Body of pancreas (tissue), 4 donors: ENCODE data around the gene TARM1. TPM values are rescaled to one million over a fixed set of nuclear protein-coding genes. Genes with fewer than 3 reads are reported as not detected.

Experiments used
- ATAC-seq: fragments of 150-250 bp; one replicate; pipeline ENCODE4 v1.9.1; 2016
- DNase-seq, 4 donors: peaks; one replicate each; pipeline ENCODE4 v3.0.0-alpha.2; 2019
- H3K27ac ChIP-seq, 4 donors: fragments of 200-600 bp; sonication (generic); 1 replicate in 3 of 4; 2 replicates in 1 of 4; pipeline versions ENCODE4 v1.5.1 to v1.6.1; 2016 to 2019; ENCODE audit warnings: mild to moderate bottlenecking in 1 of 4, mixed read lengths in 1 of 4, moderate library complexity in 1 of 4
- H3K27me3 ChIP-seq, 2 donors: fragments of 200-600 bp; sonication (generic); one replicate each; pipeline ENCODE4 v1.6.0; 2016; ENCODE audit warnings: mild to moderate bottlenecking in 1 of 2
- H3K36me3 ChIP-seq, 2 donors: fragments of 200-600 bp; sonication (generic); replicated peaks in 1 of 2; 2 replicates each; pipeline ENCODE4 v1.5.1; 2016; ENCODE audit warnings: low read depth in 2 of 2; ENCODE audit not compliant: insufficient read depth in 1 of 2
- H3K4me1 ChIP-seq: fragments of 200-600 bp; sonication (generic); one replicate; pipeline ENCODE4 v1.6.0; 2016
- H3K4me3 ChIP-seq, 2 donors: fragments of 200-600 bp; sonication (generic); 1 replicate in 1 of 2; 2 replicates in 1 of 2; pipeline ENCODE4 v1.5.1; 2016 to 2019
- H3K9me3 ChIP-seq, 3 donors: fragments of 200-600 bp; sonication (generic); 1 replicate in 2 of 3; 2 replicates in 1 of 3; pipeline ENCODE4 v1.5.1; 2016
- POLR2A ChIP-seq, 3 donors: fragments of 450-650 bp; IDR thresholded peaks; one replicate each; pipeline ENCODE4 v1.6.1; 2016; ENCODE audit warnings: antibody characterized with exemption in 3 of 3, mild to moderate bottlenecking in 2 of 3
- WGBS, 2 donors: methylation state at CpG; one replicate each; pipeline ENCODE4 v1.1.5; 2017; 5-methylcytosine and 5-hydroxymethylcytosine counted together
- intact Hi-C: fragments of 100-400 bp; cut with DNase I; formaldehyde crosslinking; loops from one replicate; pipeline ENCODE4 v1.15.1; 2023
- total RNA-seq, 2 donors: library from RNA; depleted of rRNA; stranded (reverse); fragments of >200 nt; gene quantifications; one replicate each; pipeline ENCODE4 v1.1.0, GENCODE V29; 2016
- TF ChIP-seq, protein P1 (sequence below), 7 experiments: fragments of 450-650 bp in 4 of 7; fragments of 200-600 bp in 3 of 7; sonication (generic) in 3 of 7; IDR thresholded peaks; one replicate each; pipeline ENCODE4 v1.5.1; 2016 to 2019; ENCODE audit warnings: antibody characterized with exemption in 7 of 7

TARM1 gene
- total RNA-seq, 2 donors from 2014 or later: not detected

DNA sequence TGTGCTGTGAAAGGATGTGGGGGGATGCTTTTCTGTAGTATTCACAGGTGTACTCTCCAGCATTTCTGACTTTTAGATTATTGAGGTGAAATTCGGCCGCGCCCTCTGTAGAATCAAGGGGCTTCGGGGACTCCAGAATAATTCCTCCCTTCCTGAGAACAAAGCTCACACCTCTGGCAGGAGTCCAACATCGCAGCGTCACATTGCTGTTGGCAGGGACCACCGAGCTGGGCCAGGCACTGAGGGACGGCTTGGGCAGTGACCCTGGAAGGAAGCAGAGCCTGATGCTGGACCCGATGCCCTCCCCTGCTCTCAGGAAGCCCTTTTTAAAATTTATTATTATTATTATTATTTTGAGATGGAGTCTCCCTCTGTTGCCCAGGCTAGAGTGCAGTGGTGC is 6.3 kb downstream of the TARM1 start:
- 59 to 81% methylated on average over 9 of the region's 9 CpGs for WGBS, 2 donors
- Histone ChIP-seq H3K36me3 (no peaks in the 10 kb centered on the region), H3K4me1 (no peaks in the 10 kb centered on the region), H3K4me3 (no peak overlapping the region), H3K9me3 (peaks cover 0 to 2% (median 0%) of the 10 kb centered on the region in 3 donors), H3K27ac (no peak overlapping the region), H3K27me3 (no peaks in the 10 kb centered on the region)
- TF ChIP-seq POLR2A (IDR thresholded peaks at IDR 0.05): no peak
- TF ChIP-seq, protein P1, sequence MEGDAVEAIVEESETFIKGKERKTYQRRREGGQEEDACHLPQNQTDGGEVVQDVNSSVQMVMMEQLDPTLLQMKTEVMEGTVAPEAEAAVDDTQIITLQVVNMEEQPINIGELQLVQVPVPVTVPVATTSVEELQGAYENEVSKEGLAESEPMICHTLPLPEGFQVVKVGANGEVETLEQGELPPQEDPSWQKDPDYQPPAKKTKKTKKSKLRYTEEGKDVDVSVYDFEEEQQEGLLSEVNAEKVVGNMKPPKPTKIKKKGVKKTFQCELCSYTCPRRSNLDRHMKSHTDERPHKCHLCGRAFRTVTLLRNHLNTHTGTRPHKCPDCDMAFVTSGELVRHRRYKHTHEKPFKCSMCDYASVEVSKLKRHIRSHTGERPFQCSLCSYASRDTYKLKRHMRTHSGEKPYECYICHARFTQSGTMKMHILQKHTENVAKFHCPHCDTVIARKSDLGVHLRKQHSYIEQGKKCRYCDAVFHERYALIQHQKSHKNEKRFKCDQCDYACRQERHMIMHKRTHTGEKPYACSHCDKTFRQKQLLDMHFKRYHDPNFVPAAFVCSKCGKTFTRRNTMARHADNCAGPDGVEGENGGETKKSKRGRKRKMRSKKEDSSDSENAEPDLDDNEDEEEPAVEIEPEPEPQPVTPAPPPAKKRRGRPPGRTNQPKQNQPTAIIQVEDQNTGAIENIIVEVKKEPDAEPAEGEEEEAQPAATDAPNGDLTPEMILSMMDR (IDR thresholded peaks at IDR 0.05): no peak
- DNase-seq: no peak
- ATAC-seq: no peak
- intact Hi-C loops: no loop called here

DNA sequence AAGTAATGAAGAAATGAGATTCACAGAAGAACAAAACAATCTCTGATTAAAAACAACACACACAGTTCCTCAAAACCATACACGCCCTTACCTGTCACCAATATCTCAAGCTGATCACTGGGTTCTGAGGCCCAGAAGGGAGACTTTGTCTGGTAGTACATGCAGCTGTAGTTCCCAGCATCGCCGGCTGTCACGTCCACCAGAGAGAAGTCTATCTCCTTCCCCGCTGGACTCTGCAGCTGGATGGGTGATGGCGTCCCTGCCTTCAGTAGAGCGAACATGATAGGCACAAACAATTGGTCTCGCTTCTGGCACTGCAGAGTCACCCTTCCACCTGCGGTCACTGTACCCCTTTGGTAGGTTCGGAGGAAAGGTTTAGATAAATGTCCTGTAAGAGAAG is 7.3 kb downstream of the TARM1 start:
- DNase-seq (no peak), ATAC-seq (no peak)
- 73 to 79% methylated on average over 8 to 10 of the region's 10 CpGs for whole genome bisulfite sequencing, 2 donors
- peaks cover 0 to 8% (median 0%) of the 10 kb centered on the region in 3 donors for H3K9me3 ChIP-seq
- TF ChIP-seq, protein P1 (IDR thresholded peaks at IDR 0.05): no peak
- TF ChIP-seq POLR2A (IDR thresholded peaks at IDR 0.05): no peak
- H3K27me3 ChIP-seq: no peaks in the 10 kb centered on the region
- H3K4me1 ChIP-seq: no peaks in the 10 kb centered on the region
- no peak overlapping the region for H3K4me3 ChIP-seq
- intact Hi-C loops: no loop called here
- H3K36me3 ChIP-seq: no peaks in the 10 kb centered on the region
- no peak overlapping the region for H3K27ac ChIP-seq

DNA sequence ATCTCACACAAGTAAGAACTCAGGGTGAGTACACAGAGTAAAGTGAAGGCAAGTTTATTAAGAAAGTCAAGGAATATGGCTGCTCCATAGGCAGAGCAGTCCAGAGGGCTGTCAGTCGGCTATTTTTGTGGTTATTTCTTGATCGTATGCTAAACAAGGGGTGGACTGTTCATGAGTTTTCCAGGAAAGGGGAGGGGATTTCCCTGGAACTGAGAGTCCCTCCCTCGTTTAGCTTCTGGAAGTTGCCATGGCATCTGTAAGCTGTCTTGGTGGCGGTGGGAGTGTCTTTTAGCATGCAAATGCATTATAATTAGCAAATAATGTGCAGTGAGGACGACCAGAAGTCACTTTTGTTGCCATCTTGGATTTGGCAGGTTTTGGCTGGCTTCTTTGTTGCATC is 11.7 kb downstream of the TARM1 start:
- DNase-seq: no peak
- H3K27me3 ChIP-seq: no peaks in the 10 kb centered on the region
- no peaks in the 10 kb centered on the region for H3K36me3 ChIP-seq
- ATAC-seq: no peak
- WGBS, 2 donors: 42 to 52% methylated on average over 5 of the region's 5 CpGs
- TF ChIP-seq, protein P1 (IDR thresholded peaks at IDR 0.05): no peak
- TF ChIP-seq POLR2A (IDR thresholded peaks at IDR 0.05): no peak
- no peak overlapping the region for H3K27ac ChIP-seq
- H3K4me1 ChIP-seq: no peaks in the 10 kb centered on the region
- intact Hi-C loops: no loop called here
- H3K4me3 ChIP-seq: no peak overlapping the region
- H3K9me3 ChIP-seq: peaks cover 0 to 8% (median 0%) of the 10 kb centered on the region in 3 donors

DNA sequence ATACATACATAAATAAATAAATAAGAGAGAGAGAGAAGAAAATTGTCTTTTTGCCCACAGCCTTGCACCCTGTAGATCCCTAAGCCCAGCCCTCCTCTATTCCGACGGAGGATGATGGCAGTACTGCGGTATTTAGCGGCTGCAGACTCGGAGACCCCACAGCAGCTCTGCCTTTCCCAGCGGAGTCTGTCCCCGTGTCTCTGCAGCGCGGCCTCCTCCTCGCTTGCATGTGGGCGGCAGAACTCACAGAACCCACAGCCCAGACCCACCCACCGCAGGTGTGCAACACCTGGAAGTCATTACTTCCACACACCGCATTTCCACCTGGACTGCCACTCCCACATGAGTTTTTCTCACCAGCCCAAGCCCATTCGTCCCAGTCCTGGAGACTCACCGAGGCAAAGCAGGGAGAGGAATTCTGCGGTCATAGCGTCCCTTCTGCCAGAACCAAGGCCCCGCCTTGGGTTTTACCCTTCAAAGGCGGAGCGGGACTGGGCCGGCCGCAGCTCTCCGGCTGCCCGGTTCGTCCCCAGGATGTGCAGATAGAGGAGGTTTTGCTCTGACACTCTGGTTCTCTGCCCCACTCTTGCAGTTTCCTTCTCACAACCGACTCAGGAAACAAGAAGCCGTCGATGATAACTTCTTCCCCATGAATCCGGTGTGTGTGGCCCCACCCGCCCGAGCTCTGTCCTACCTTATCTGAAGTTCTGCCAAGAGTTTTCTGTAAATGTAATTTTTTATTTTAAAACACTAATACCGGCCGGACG is 17.6 kb downstream of the TARM1 start, which contains the start of gene VSTM1:
Gene VSTM1 (minus strand): TSS at position 548 of the 767 bp plus-strand sequence. CDS start 120 bp downstream, at position 428.
- TF ChIP-seq POLR2A (IDR thresholded peaks at IDR 0.05): no peak
- TF ChIP-seq, protein P1 (IDR thresholded peaks at IDR 0.05): no peak
- Histone ChIP-seq H3K36me3 (no peaks in the 10 kb centered on the region), H3K27me3 (no peaks in the 10 kb centered on the region), H3K4me3 (no peak within 1 kb of the TSS), H3K9me3 (no peaks in the 10 kb centered on the region), H3K4me1 (no peaks in the 10 kb centered on the region), H3K27ac (no peak within 1 kb of the TSS)
- ATAC-seq (no peak), DNase-seq (no peak)
- 65 to 73% methylated on average over 26 to 34 of the region's 34 CpGs for WGBS, 2 donors
- intact Hi-C loops: no loop called here

DNA sequence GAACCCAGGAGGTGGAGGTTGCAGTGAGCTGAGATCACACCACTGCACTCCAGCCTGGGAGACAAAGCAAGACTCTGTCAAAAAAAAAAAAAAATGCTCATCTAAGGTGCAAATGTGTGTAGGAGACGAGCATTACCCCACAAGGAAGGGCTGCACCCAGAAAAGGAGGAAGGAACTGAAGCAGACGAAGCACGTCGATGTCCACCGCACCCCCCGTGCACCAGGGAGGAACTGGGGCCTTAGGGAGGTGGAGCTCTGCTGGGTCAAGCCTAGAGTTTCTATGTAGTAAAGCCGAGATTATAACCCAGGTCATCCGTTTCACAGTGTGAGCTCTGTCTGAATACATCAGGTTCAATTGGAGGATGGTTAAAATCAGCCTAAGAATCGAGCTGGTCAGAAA is 18.5 kb downstream of the TARM1 start:
- no peaks in the 10 kb centered on the region for H3K27me3 ChIP-seq
- 45 to 68% methylated on average over 7 to 9 of the region's 9 CpGs for WGBS, 2 donors
- H3K9me3 ChIP-seq: no peaks in the 10 kb centered on the region
- TF ChIP-seq, protein P1 (IDR thresholded peaks at IDR 0.05): no peak
- no peak for TF ChIP-seq POLR2A (IDR thresholded peaks at IDR 0.05)
- ATAC-seq: no peak
- intact Hi-C loops: no loop called here
- H3K4me3 ChIP-seq: no peak overlapping the region
- no peaks in the 10 kb centered on the region for H3K36me3 ChIP-seq
- H3K4me1 ChIP-seq: no peaks in the 10 kb centered on the region
- H3K27ac ChIP-seq: no peak overlapping the region
- DNase-seq: peak in 1 of 4 donors; percentile 8
